ENCODE data around the gene ARSJ. TPM values are rescaled to one million over a fixed set of nuclear protein-coding genes. Genes with fewer than 3 reads are reported as not detected.

The ARSJ gene
- total RNA-seq, 4 donors from 2014 or later: 18.1 to 26.0 (median 21.2) TPM

DNA sequence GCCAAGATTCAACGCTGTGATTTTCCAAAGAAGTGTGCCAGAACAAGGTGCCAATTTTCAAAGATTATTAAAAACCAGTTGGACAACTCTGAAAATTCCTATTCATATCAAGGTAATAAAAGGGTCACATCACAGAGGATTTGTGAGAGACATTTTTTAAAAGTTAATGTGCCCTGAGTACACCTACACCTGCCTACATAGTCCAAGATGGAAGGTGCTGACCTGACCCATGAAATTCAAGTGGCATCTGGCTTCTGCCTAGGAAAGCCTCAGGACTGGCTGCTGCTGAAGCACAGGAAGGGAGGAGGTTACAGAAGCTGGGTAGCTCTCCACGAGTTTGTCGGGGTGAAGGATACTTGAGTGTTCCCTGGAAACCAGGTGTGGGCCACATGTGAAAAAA lies 11.4 kb upstream of the ARSJ start:
- no peak for TF ChIP-seq POLR2AphosphoS5 (IDR thresholded peaks at IDR 0.05)
- no peak for TF ChIP-seq POLR2A (IDR thresholded peaks at IDR 0.05; ENCODE audit: low read depth)
- TF ChIP-seq EP300 (IDR thresholded peaks at IDR 0.05): no peak
- TF ChIP-seq, protein P1, sequence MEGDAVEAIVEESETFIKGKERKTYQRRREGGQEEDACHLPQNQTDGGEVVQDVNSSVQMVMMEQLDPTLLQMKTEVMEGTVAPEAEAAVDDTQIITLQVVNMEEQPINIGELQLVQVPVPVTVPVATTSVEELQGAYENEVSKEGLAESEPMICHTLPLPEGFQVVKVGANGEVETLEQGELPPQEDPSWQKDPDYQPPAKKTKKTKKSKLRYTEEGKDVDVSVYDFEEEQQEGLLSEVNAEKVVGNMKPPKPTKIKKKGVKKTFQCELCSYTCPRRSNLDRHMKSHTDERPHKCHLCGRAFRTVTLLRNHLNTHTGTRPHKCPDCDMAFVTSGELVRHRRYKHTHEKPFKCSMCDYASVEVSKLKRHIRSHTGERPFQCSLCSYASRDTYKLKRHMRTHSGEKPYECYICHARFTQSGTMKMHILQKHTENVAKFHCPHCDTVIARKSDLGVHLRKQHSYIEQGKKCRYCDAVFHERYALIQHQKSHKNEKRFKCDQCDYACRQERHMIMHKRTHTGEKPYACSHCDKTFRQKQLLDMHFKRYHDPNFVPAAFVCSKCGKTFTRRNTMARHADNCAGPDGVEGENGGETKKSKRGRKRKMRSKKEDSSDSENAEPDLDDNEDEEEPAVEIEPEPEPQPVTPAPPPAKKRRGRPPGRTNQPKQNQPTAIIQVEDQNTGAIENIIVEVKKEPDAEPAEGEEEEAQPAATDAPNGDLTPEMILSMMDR (IDR thresholded peaks at IDR 0.05): no peak
- intact Hi-C loops (cut with DNase I): no loop called here
- no peaks in the 10 kb centered on the region for H3K9me3 ChIP-seq
- DNase-seq (ENCODE audit: extremely low spot score): no peak
- H3K27me3 ChIP-seq: no peaks in the 10 kb centered on the region
- no peaks in the 10 kb centered on the region for H3K36me3 ChIP-seq
- no peak overlapping the region for H3K4me3 ChIP-seq
- 76% methylated on average over 3 of the region's 3 CpGs for WGBS
- H3K4me1 ChIP-seq: no peaks in the 10 kb centered on the region
- H3K27ac ChIP-seq (replicated peaks in 1 of 4): no peak overlapping the region

DNA sequence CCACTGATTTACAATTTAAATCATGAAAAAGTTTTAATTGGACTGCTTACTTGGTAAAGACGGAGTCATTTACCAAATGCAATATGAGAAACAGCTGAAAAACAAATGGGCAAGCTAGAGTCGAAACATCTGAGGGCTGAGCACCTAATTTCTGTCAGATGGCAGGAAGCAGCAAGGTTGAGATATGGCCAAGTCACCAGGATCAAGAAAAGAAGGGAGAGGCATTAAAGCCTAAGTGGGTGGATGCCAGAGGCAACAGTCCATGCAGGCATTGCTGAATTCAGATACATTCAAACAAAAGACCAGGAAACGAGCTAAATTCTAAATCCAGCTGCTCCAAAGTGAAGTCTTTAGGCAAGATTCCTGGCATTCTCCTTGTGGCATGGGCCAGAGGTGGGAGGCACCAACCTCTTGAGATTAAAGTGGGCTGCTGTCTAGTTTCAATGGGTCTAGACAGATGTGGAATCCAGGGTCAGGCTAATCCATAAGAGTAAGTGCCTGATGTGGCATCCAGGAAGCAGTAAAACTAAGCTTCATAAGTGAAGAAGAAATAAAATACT lies 8.0 kb upstream of the ARSJ start:
- DNase-seq (ENCODE audit: extremely low spot score): no peak
- Histone ChIP-seq H3K4me1 (peaks cover 0 to 3% (median 0%) of the 10 kb centered on the region in 4 donors), H3K9me3 (no peaks in the 10 kb centered on the region), H3K36me3 (no peaks in the 10 kb centered on the region), H3K27ac (replicated peaks in 1 of 4) (no peak overlapping the region), H3K27me3 (no peaks in the 10 kb centered on the region), H3K4me3 (no peak overlapping the region)
- intact Hi-C loops (cut with DNase I): no loop called here
- WGBS: 92% methylated on average over 3 of the region's 3 CpGs
- no peak for TF ChIP-seq EP300 (IDR thresholded peaks at IDR 0.05)
- no peak for TF ChIP-seq POLR2AphosphoS5 (IDR thresholded peaks at IDR 0.05)

DNA sequence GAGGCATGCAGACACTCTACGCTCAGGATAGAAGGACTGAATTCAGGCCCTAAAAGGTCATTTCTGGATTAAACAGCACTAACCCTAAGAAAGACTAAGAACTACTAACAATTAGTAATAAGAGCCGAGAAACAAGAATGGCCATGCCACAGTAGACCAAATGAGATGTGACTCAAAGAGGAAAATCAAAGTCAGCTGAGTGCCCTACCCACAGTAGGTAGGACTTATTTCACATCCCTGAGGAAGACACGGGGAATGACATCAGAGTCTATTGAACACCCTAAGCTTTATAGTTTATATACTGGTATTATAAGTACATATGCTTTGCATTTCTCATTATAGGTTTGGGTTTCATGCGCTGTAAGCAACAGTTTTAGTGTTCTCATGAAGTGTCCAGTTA lies 2.7 kb upstream of the ARSJ start:
- WGBS: 85% methylated on average over 4 of the region's 4 CpGs
- intact Hi-C loops (cut with DNase I): no loop called here

DNA sequence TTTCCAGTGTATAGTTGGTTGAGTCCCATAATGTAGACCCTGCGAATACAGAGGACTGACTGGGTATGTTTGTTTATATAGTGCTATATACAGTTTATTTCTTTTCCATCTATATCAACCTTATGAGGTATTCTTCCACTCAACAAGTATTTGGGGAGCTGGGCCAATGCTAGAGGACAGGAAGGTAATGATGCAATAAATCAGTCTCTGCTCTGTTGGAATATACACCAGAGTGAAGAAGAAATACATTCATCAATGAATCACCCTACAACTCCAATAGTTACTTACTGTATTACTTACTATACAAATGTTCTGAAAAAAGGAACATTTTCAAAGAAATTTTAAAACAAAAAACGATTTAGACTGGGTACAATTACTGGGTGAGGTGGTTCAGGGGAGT lies 2.1 kb upstream of the ARSJ start:
- no peak overlapping the region for H3K4me3 ChIP-seq
- intact Hi-C loops (cut with DNase I): no loop called here
- H3K36me3 ChIP-seq: no peaks in the 10 kb centered on the region
- no peak overlapping the region for H3K27ac ChIP-seq (replicated peaks in 1 of 4)
- no peaks in the 10 kb centered on the region for H3K9me3 ChIP-seq
- WGBS: 84% methylated on average over 2 of the region's 2 CpGs
- H3K4me1 ChIP-seq: peaks cover 0 to 30% (median 21%) of the 10 kb centered on the region in 4 donors
- DNase-seq (ENCODE audit: extremely low spot score): no peak
- H3K27me3 ChIP-seq: no peaks in the 10 kb centered on the region
- TF ChIP-seq POLR2A (IDR thresholded peaks at IDR 0.05; ENCODE audit: low read depth) (no peak), POLR2AphosphoS5 (IDR thresholded peaks at IDR 0.05) (no peak), EP300 (IDR thresholded peaks at IDR 0.05) (no peak)
- TF ChIP-seq, protein P1 (IDR thresholded peaks at IDR 0.05): no peak

More for the DNA sequence above, 2.7 kb upstream of the ARSJ start:
- TF ChIP-seq, protein P1 (IDR thresholded peaks at IDR 0.05): no peak
- TF ChIP-seq POLR2AphosphoS5 (IDR thresholded peaks at IDR 0.05): no peak
- no peak for TF ChIP-seq POLR2A (IDR thresholded peaks at IDR 0.05; ENCODE audit: low read depth)
- no peak for TF ChIP-seq EP300 (IDR thresholded peaks at IDR 0.05)
- Histone ChIP-seq H3K36me3 (no peaks in the 10 kb centered on the region), H3K27me3 (no peaks in the 10 kb centered on the region), H3K4me3 (no peak overlapping the region), H3K4me1 (peaks cover 0 to 26% (median 21%) of the 10 kb centered on the region in 4 donors), H3K9me3 (no peaks in the 10 kb centered on the region), H3K27ac (replicated peaks in 1 of 4) (no peak overlapping the region)
- no peak for DNase-seq (ENCODE audit: extremely low spot score)

DNA sequence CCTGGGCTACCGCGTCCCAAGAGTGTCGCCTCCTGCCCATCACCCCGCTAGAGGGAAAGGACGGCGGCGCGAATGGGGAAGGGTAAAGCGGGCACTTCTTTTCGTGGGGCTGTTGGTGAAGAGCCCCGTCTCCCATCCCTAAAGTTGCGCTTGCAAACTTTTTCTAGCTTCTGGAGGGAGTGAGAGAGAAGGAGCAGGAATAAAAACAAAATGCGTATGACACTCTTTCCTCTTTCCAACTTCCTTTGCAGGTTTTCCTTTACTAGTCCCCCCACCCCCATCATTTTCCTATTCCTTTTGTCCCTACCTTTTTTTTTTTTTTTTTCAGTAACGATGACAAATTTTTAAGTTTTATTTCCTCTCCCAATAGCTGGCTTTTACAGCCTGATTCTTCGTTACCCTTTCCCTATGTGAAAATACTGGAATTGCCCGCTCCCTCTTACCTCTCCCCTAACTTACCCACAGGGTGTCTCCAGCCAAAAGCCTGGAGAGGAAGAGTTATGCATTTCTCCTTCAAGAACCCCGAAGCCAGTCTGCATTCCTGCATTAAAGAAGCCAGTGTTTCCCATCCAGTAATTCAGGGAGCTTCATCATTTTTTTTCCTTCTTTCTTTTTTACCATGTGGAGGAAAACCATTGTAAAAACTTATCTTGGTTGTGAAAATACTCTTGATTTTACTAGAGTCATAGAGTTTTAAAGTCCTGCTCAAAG lies 613 bp upstream of the ARSJ start:
- Histone ChIP-seq H3K9me3 (no peaks in the 10 kb centered on the region), H3K4me1 (peaks cover 0 to 36% (median 25%) of the 10 kb centered on the region in 4 donors), H3K27ac (replicated peaks in 1 of 4) (peak overlapping the region; percentile 89 to 92 (median 90)), H3K27me3 (no peaks in the 10 kb centered on the region), H3K36me3 (no peaks in the 10 kb centered on the region), H3K4me3 (peak overlapping the region; percentile 68 to 72 (median 70))
- DNase-seq (ENCODE audit: extremely low spot score): no peak
- WGBS: 3% methylated on average over 17 of the region's 17 CpGs
- no peak for TF ChIP-seq EP300 (IDR thresholded peaks at IDR 0.05)
- TF ChIP-seq POLR2AphosphoS5 (IDR thresholded peaks at IDR 0.05): no peak
- TF ChIP-seq POLR2A (IDR thresholded peaks at IDR 0.05; ENCODE audit: low read depth): no peak
- TF ChIP-seq, protein P1 (IDR thresholded peaks at IDR 0.05): no peak
- intact Hi-C loops (cut with DNase I): loop anchor here (10.0 kb wide), 3 partner anchors 215 to 575 kb away; partner anchors contain the start of gene CAMK2D

Measured in esophagus muscularis mucosa (tissue), 4 donors.